Astrocyte (in vitro differentiated cells and primary cell): Measurements from ENCODE around the gene ATXN10. TPM values are rescaled to one million over a fixed set of nuclear protein-coding genes. Genes with fewer than 3 reads are reported as not detected.

Source experiments
- DNase-seq: peaks from one replicate; pipeline ENCODE4 v3.0.0-alpha.2; 2010; ENCODE audit warnings: low read depth
- FAIRE-seq: peaks from 2 replicates; lab custom pipeline; 2011; peaks lifted over from hg19 to GRCh38; lab: Jason Lieb, UNC
- H2AFZ ChIP-seq: 2 replicates; pipeline ENCODE4 v1.6.0; 2012; ENCODE audit warnings: low read depth, low read length, inconsistent platforms
- H3K27ac ChIP-seq: 2 replicates; pipeline ENCODE4 v1.5.1; 2011; ENCODE audit warnings: low read depth, low read length, inconsistent platforms
- H3K27me3 ChIP-seq: 2 replicates; pipeline ENCODE4 v1.6.0; 2011; ENCODE audit warnings: low read length, inconsistent platforms; ENCODE audit not compliant: insufficient read depth
- H3K36me3 ChIP-seq: 2 replicates; pipeline ENCODE4 v1.5.1; 2011; ENCODE audit warnings: low read length, inconsistent platforms; ENCODE audit not compliant: insufficient read depth
- H3K4me1 ChIP-seq: 2 replicates; pipeline ENCODE4 v1.5.1; 2011; ENCODE audit warnings: low read length, inconsistent platforms; ENCODE audit not compliant: insufficient read depth
- H3K4me2 ChIP-seq: 2 replicates; pipeline ENCODE4 v1.6.0; 2012; ENCODE audit warnings: low read length, inconsistent platforms
- H3K4me3 ChIP-seq: 2 replicates; pipeline ENCODE4 v1.5.1; 2011; ENCODE audit warnings: low read depth, mild to moderate bottlenecking, low read length, inconsistent platforms; ENCODE audit not compliant: insufficient read depth
- H3K79me2 ChIP-seq: 2 replicates; pipeline ENCODE4 v1.6.0; 2012; ENCODE audit warnings: mild to moderate bottlenecking, low read length, inconsistent platforms; ENCODE audit not compliant: insufficient read depth
- H3K9ac ChIP-seq: 2 replicates; pipeline ENCODE4 v1.6.0; 2012; ENCODE audit warnings: mild to moderate bottlenecking, low read length, inconsistent platforms
- H3K9me3 ChIP-seq: 2 replicates; pipeline ENCODE4 v1.5.1; 2012; ENCODE audit warnings: low read depth, mild to moderate bottlenecking, low read length, inconsistent platforms; ENCODE audit not compliant: insufficient read depth
- H4K20me1 ChIP-seq: 2 replicates; pipeline ENCODE4 v1.6.0; 2012; ENCODE audit warnings: low read length, inconsistent platforms; ENCODE audit not compliant: insufficient read depth
- H3K27ac Mint-ChIP-seq: one replicate; pipeline ENCODE4 v1.8.0; 2021; ENCODE audit warnings: mild to moderate bottlenecking, mixed read lengths; ENCODE audit not compliant: unreplicated experiment
- H3K27me3 Mint-ChIP-seq: one replicate; pipeline ENCODE4 v1.8.0; 2021; ENCODE audit warnings: low read depth, mixed read lengths; ENCODE audit not compliant: unreplicated experiment
- H3K36me3 Mint-ChIP-seq: one replicate; pipeline ENCODE4 v1.8.0; 2021; ENCODE audit warnings: low read depth, mixed read lengths; ENCODE audit not compliant: unreplicated experiment
- H3K4me1 Mint-ChIP-seq: one replicate; pipeline ENCODE4 v1.8.0; 2021; ENCODE audit warnings: low read depth, mixed read lengths; ENCODE audit not compliant: unreplicated experiment
- H3K4me3 Mint-ChIP-seq: one replicate; pipeline ENCODE4 v1.8.0; 2021; ENCODE audit warnings: mild to moderate bottlenecking, moderate library complexity, mixed read lengths; ENCODE audit not compliant: unreplicated experiment
- H3K9me3 Mint-ChIP-seq: one replicate; pipeline ENCODE4 v1.8.0; 2021; ENCODE audit warnings: mild to moderate bottlenecking, mixed read lengths; ENCODE audit not compliant: unreplicated experiment
- CTCF ChIP-seq: IDR thresholded peaks from 2 replicates; pipeline ENCODE4 v1.5.1; 2011; ENCODE audit warnings: low read depth, mild to moderate bottlenecking, inconsistent platforms, low read length, moderate library complexity; ENCODE audit not compliant: insufficient read depth
- EZH2 ChIP-seq: IDR thresholded peaks from 2 replicates; pipeline ENCODE4 v1.6.1; 2012; ENCODE audit warnings: mild to moderate bottlenecking, low read length, inconsistent platforms; ENCODE audit not compliant: insufficient read depth
- total RNA-seq: library from RNA; stranded (reverse); gene quantifications from 2 replicates; pipeline ENCODE4 v1.2.1, GENCODE V29; 2021

ATXN10 gene
- total RNA-seq, 1 donor from 2014 or later = 195 TPM

- H3K4me3 Mint-ChIP-seq = no peak overlapping the region
- no peaks in the 10 kb centered on the region for H3K9me3 Mint-ChIP-seq
- H3K27me3 ChIP-seq = no peaks in the 10 kb centered on the region
- H3K4me1 Mint-ChIP-seq = peaks cover 28% of the 10 kb centered on the region
- H2AFZ ChIP-seq = no peak overlapping the region
- H3K9ac ChIP-seq = no peak overlapping the region
- FAIRE-seq = no peak
- peaks cover 42% of the 10 kb centered on the region for H4K20me1 ChIP-seq
- TF ChIP-seq CTCF (no peak), EZH2 (no peak)
- H3K27me3 Mint-ChIP-seq = no peaks in the 10 kb centered on the region
- no peak overlapping the region for H3K27ac Mint-ChIP-seq
- H3K9me3 ChIP-seq = no peaks in the 10 kb centered on the region
- H3K27ac ChIP-seq = no peak overlapping the region
- no peak overlapping the region for H3K4me2 ChIP-seq
- no peak overlapping the region for H3K4me3 ChIP-seq
- DNase-seq = no peak
- peaks cover 15% of the 10 kb centered on the region for H3K4me1 ChIP-seq
- peaks cover 9% of the 10 kb centered on the region for H3K36me3 ChIP-seq
- peaks cover 6% of the 10 kb centered on the region for H3K36me3 Mint-ChIP-seq
- peaks cover 17% of the 10 kb centered on the region for H3K79me2 ChIP-seq
Observed at GRCh38 chr22:45834795-45835194, 163.2 kb downstream of the ATXN10 start.

GRCh38 chr22:45836418-45837169, 165.0 kb downstream of the ATXN10 start:
- no peak overlapping the region for H2AFZ ChIP-seq
- peaks cover 53% of the 10 kb centered on the region for H4K20me1 ChIP-seq
- DNase-seq (no peak), FAIRE-seq (no peak)
- H3K4me3 Mint-ChIP-seq = no peak overlapping the region
- peaks cover 21% of the 10 kb centered on the region for H3K4me1 Mint-ChIP-seq
- no peaks in the 10 kb centered on the region for H3K9me3 Mint-ChIP-seq
- no peaks in the 10 kb centered on the region for H3K27me3 Mint-ChIP-seq
- no peaks in the 10 kb centered on the region for H3K27me3 ChIP-seq
- H3K9ac ChIP-seq = no peak overlapping the region
- no peak overlapping the region for H3K27ac ChIP-seq
- no peak overlapping the region for H3K4me2 ChIP-seq
- peaks cover 24% of the 10 kb centered on the region for H3K79me2 ChIP-seq
- H3K27ac Mint-ChIP-seq = no peak overlapping the region
- TF ChIP-seq EZH2 (no peak), CTCF (no peak)
- H3K4me1 ChIP-seq = peaks cover 16% of the 10 kb centered on the region
- peaks cover 9% of the 10 kb centered on the region for H3K36me3 Mint-ChIP-seq
- H3K36me3 ChIP-seq = peaks cover 9% of the 10 kb centered on the region
- H3K9me3 ChIP-seq = no peaks in the 10 kb centered on the region
- H3K4me3 ChIP-seq = no peak overlapping the region

- peaks cover 9% of the 10 kb centered on the region for H3K36me3 ChIP-seq
Observed at GRCh38 chr22:45837508-45837907, 165.9 kb downstream of the ATXN10 start.

More at GRCh38 chr22:45837508-45837907, 165.9 kb downstream of the ATXN10 start:
- no peak overlapping the region for H3K4me3 ChIP-seq
- H3K9me3 ChIP-seq = no peaks in the 10 kb centered on the region
- no peak overlapping the region for H3K9ac ChIP-seq
- FAIRE-seq (no peak), DNase-seq (no peak)
- peaks cover 51% of the 10 kb centered on the region for H4K20me1 ChIP-seq
- H3K27ac Mint-ChIP-seq = no peak overlapping the region
- peaks cover 11% of the 10 kb centered on the region for H3K36me3 Mint-ChIP-seq
- peaks cover 21% of the 10 kb centered on the region for H3K79me2 ChIP-seq
- no peak overlapping the region for H3K4me2 ChIP-seq
- peaks cover 21% of the 10 kb centered on the region for H3K4me1 ChIP-seq
- H3K27me3 Mint-ChIP-seq = no peaks in the 10 kb centered on the region
- no peak overlapping the region for H3K27ac ChIP-seq
- no peaks in the 10 kb centered on the region for H3K27me3 ChIP-seq
- H3K9me3 Mint-ChIP-seq = no peaks in the 10 kb centered on the region
- TF ChIP-seq EZH2 (no peak), CTCF (no peak)
- H3K4me1 Mint-ChIP-seq = peaks cover 21% of the 10 kb centered on the region
- H3K4me3 Mint-ChIP-seq = no peak overlapping the region
- H2AFZ ChIP-seq = no peak overlapping the region
